H9 (cell line): ENCODE data around the gene PGS1. TPM values are rescaled to one million over a fixed set of nuclear protein-coding genes. Genes with fewer than 3 reads are reported as not detected.

Source experiments
- DNase-seq: peaks from one replicate; pipeline ENCODE4 v3.0.0-alpha.2; 2017
- H2AFZ ChIP-seq: one replicate; pipeline ENCODE4 v1.6.1; 2013; ENCODE audit warnings: mild to moderate bottlenecking, low read length, control low read depth, moderate library complexity
- H2AK5ac ChIP-seq: 2 replicates; pipeline ENCODE4 v1.6.1; 2013; ENCODE audit warnings: low read length, control low read depth, mixed read lengths; ENCODE audit not compliant: insufficient read length
- H2BK120ac ChIP-seq: one replicate; pipeline ENCODE4 v1.6.1; 2013; ENCODE audit warnings: low read depth, mild to moderate bottlenecking, low read length, control low read depth, inconsistent platforms; ENCODE audit not compliant: poor library complexity, severe bottlenecking
- H2BK12ac ChIP-seq: 2 replicates; pipeline ENCODE4 v1.6.1; 2013; ENCODE audit warnings: low read length, control low read depth, mixed read lengths, low read depth; ENCODE audit not compliant: insufficient read length
- H2BK15ac ChIP-seq: 2 replicates; pipeline ENCODE4 v1.6.1; 2013; ENCODE audit warnings: low read depth, low read length, control low read depth
- H2BK20ac ChIP-seq: one replicate; pipeline ENCODE4 v1.6.1; 2013; ENCODE audit warnings: low read depth, mild to moderate bottlenecking, low read length, control low read depth, inconsistent platforms; ENCODE audit not compliant: poor library complexity, severe bottlenecking
- H2BK5ac ChIP-seq: 2 replicates; pipeline ENCODE4 v1.6.1; 2013; ENCODE audit warnings: low read length, control low read depth, mixed read lengths; ENCODE audit not compliant: insufficient read length
- H3K14ac ChIP-seq: 2 replicates; pipeline ENCODE4 v1.6.1; 2013; ENCODE audit warnings: low read length, control low read depth; ENCODE audit not compliant: insufficient read depth
- H3K18ac ChIP-seq: 2 replicates; pipeline ENCODE4 v1.6.1; 2013; ENCODE audit warnings: low read depth, mild to moderate bottlenecking, mixed read lengths, low read length, control low read depth; ENCODE audit not compliant: insufficient read length
- H3K23ac ChIP-seq: 2 replicates; pipeline ENCODE4 v1.6.1; 2013; ENCODE audit warnings: low read length, control low read depth, mixed read lengths, low read depth; ENCODE audit not compliant: insufficient read length
- H3K23me2 ChIP-seq: 2 replicates; pipeline ENCODE4 v1.6.1; 2013; ENCODE audit warnings: low read depth, mild to moderate bottlenecking, mixed read lengths, low read length, control low read depth; ENCODE audit not compliant: insufficient read length, poor library complexity, severe bottlenecking
- H3K27ac ChIP-seq: 2 replicates; pipeline ENCODE4 v1.5.1; 2013; ENCODE audit warnings: low read length, control low read depth, mixed read lengths, low read depth; ENCODE audit not compliant: insufficient read length
- H3K27me3 ChIP-seq: 2 replicates; pipeline ENCODE4 v1.6.1; 2013; ENCODE audit warnings: low read length, control low read depth, inconsistent platforms; ENCODE audit not compliant: insufficient read depth
- H3K4ac ChIP-seq: 2 replicates; pipeline ENCODE4 v1.6.1; 2013; ENCODE audit warnings: low read depth, mild to moderate bottlenecking, control low read depth, inconsistent platforms, low read length, moderate library complexity
- H3K4me1 ChIP-seq: 2 replicates; pipeline ENCODE4 v1.6.1; 2013; ENCODE audit warnings: low read length, control low read depth, inconsistent platforms; ENCODE audit not compliant: insufficient read depth
- H3K4me2 ChIP-seq: 2 replicates; pipeline ENCODE4 v1.6.1; 2013; ENCODE audit warnings: low read length, control low read depth, mixed read lengths; ENCODE audit not compliant: insufficient read length, insufficient read depth
- H3K56ac ChIP-seq: 2 replicates; pipeline ENCODE4 v1.6.1; 2013; ENCODE audit warnings: low read depth, mild to moderate bottlenecking, mixed read lengths, low read length, control low read depth; ENCODE audit not compliant: insufficient read length
- H3K79me1 ChIP-seq: 2 replicates; pipeline ENCODE4 v1.6.1; 2013; ENCODE audit warnings: low read depth, mild to moderate bottlenecking, moderate library complexity, low read length, control low read depth, inconsistent platforms; ENCODE audit not compliant: insufficient read depth, poor library complexity, severe bottlenecking
- H3K79me2 ChIP-seq: 2 replicates; pipeline ENCODE4 v1.6.1; 2013; ENCODE audit warnings: low read length, control low read depth, inconsistent platforms; ENCODE audit not compliant: insufficient read depth
- H3K9ac ChIP-seq: 2 replicates; pipeline ENCODE4 v1.6.1; 2013; ENCODE audit warnings: low read length, control low read depth, mixed read lengths; ENCODE audit not compliant: insufficient read length; ENCODE audit errors: extremely low read depth
- H3K9me3 ChIP-seq: one replicate; pipeline ENCODE4 v1.6.1; 2013; ENCODE audit warnings: low read depth, low read length, inconsistent platforms; ENCODE audit not compliant: control insufficient read depth
- H3T11ph ChIP-seq: one replicate; pipeline ENCODE4 v1.6.1; 2013; ENCODE audit warnings: mild to moderate bottlenecking, low read length, control low read depth, inconsistent platforms
- H4K20me1 ChIP-seq: one replicate; pipeline ENCODE4 v1.6.1; 2013; ENCODE audit not compliant: control insufficient read depth, insufficient read length, insufficient read depth
- H4K5ac ChIP-seq: 2 replicates; pipeline ENCODE4 v1.6.1; 2013; ENCODE audit warnings: low read depth, mild to moderate bottlenecking, mixed read lengths, low read length, control low read depth; ENCODE audit not compliant: insufficient read length
- H4K8ac ChIP-seq: replicated peaks from 2 replicates; pipeline ENCODE4 v1.6.1; 2013; ENCODE audit warnings: low read length, control low read depth, mixed read lengths, low read depth; ENCODE audit not compliant: insufficient read length
- H4K91ac ChIP-seq: 2 replicates; pipeline ENCODE4 v1.6.1; 2013; ENCODE audit warnings: low read depth, mild to moderate bottlenecking, moderate library complexity, mixed read lengths, low read length, control low read depth; ENCODE audit not compliant: insufficient read length
- H3K27ac Mint-ChIP-seq, 3 experiments: 2 replicates in 2 of 3; 3 replicates in 1 of 3; pipeline ENCODE4 v1.8.0; 2020 to 2021; ENCODE audit warnings: mixed read lengths in 3 of 3, mild to moderate bottlenecking in 1 of 3, moderate library complexity in 1 of 3
- H3K27me3 Mint-ChIP-seq: 2 replicates; pipeline ENCODE4 v1.8.0; 2021; ENCODE audit warnings: low read depth, mild to moderate bottlenecking, moderate library complexity, mixed read lengths
- H3K36me3 Mint-ChIP-seq, 3 experiments: 2 replicates in 2 of 3; 3 replicates in 1 of 3; pipeline ENCODE4 v1.8.0; 2020 to 2021; ENCODE audit warnings: low read depth in 3 of 3, mixed read lengths in 3 of 3; ENCODE audit not compliant: insufficient read depth in 1 of 3
- H3K4me1 Mint-ChIP-seq, 2 experiments: 2 replicates each; pipeline ENCODE4 v1.8.0; 2020; ENCODE audit warnings: mixed read lengths in 2 of 2
- H3K4me3 Mint-ChIP-seq, 2 experiments: 2 replicates in 1 of 2; 3 replicates in 1 of 2; pipeline ENCODE4 v1.8.0; 2020 to 2021; ENCODE audit warnings: mild to moderate bottlenecking in 2 of 2, mixed read lengths in 2 of 2, moderate library complexity in 1 of 2
- H3K9me3 Mint-ChIP-seq, 2 experiments: 2 replicates in 1 of 2; 3 replicates in 1 of 2; pipeline ENCODE4 v1.8.0; 2020; ENCODE audit warnings: mild to moderate bottlenecking in 2 of 2, mixed read lengths in 2 of 2, moderate library complexity in 1 of 2
- WGBS: extraction: QIAGEN DNeasy Blood & Tissue Kit; methylation state at CpG from one replicate; pipeline ENCODE4 v1.1.7; 2013; ENCODE audit warnings: missing lambda C conversion rate, low lambda C conversion rate, mixed read lengths; ENCODE audit not compliant: insufficient read length; ENCODE audit errors: extremely low coverage; 5-methylcytosine and 5-hydroxymethylcytosine counted together
- total RNA-seq: library from RNA; stranded (reverse); gene quantifications from 2 replicates; pipeline ENCODE4 v1.2.1, GENCODE V29; 2021
- TF ChIP-seq, protein P1 (sequence below): fragments of 200-600 bp; sonication (generic); conservative IDR thresholded peaks from 3 replicates; pipeline ENCODE4 v1.8.0; 2021; ENCODE audit warnings: antibody characterized with exemption, mild to moderate bottlenecking

The PGS1 gene
- total RNA-seq, 1 experiment from 2014 or later = 45.7 TPM

DNA sequence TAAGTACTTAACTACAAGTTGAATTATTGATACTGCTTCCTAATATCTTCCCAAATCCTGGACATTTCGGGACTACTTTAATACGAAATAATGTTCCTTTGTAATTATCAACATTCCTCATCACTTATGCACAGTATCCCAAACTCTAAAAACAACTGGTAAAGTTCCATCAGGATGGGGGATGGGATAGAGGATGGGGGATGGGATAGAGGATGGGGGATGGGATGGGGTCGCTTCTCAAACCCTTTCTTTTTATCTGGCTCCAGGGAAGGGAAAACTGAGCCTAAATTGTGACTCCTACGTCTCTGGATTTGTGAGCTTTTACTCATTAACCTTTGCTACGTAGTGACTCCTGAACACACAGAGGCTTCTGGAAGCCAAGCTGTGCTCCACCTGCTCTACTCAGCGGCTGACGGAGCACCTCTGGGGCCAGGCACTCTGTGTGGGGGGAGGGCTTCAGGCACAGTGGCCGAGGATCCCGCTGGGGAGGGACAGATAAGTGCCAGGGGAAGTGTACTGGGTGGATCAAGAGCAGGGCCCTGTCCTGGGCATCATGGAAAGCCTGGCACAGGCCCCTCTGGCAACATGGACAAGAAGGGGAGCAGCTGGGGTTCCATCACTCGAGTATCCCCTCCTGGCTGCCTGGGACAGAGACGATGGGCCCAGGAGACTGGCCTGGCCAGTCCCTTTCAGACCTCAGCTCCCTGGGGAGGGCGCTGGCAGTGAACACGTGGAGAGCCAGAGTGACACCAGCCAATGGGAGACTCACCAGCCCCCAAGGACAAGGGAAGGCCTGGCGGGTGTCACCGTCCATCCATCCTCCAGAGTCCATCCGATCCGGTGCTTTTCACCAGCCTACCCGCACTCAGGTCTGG, 56.2 kb downstream of the PGS1 start:
- Histone ChIP-seq H2BK5ac (no peak overlapping the region), H3K79me1 (no peaks in the 10 kb centered on the region), H3K27ac (no peak overlapping the region), H4K5ac (no peak overlapping the region), H3K27me3 (no peaks in the 10 kb centered on the region), H3K18ac (no peak overlapping the region), H2BK12ac (no peak overlapping the region), H3K4me2 (no peak overlapping the region), H3K4ac (no peak overlapping the region), H3K23me2 (no peaks in the 10 kb centered on the region), H3T11ph (no peak overlapping the region), H3K56ac (no peak overlapping the region), H2BK120ac (no peak overlapping the region), H4K20me1 (no peaks in the 10 kb centered on the region), H3K14ac (no peak overlapping the region; the same call in 1 of the 2 replicates), H2AK5ac (no peak overlapping the region), H3K79me2 (no peaks in the 10 kb centered on the region), H2BK15ac (no peak overlapping the region), H2BK20ac (no peak overlapping the region), H2AFZ (no peak overlapping the region), H3K9me3 (no peaks in the 10 kb centered on the region), H3K4me1 (no peaks in the 10 kb centered on the region; the same call in none of the 2 replicates), H4K8ac (no peak overlapping the region), H4K91ac (no peak overlapping the region), H3K9ac (no peak overlapping the region), H3K23ac (no peak overlapping the region)
- Mint-ChIP-seq H3K36me3 (peaks cover under 1 to 6% (median 5%) of the 10 kb centered on the region in 3 experiments; a peak in 5 of 7 replicates), H3K27me3 (peaks cover 7% of the 10 kb centered on the region), H3K4me1 (peaks cover 17 to 30% of the 10 kb centered on the region in 2 experiments), H3K27ac (peak overlapping the region in 2 of 3 experiments; percentile 50 to 71; a peak in 3 of 7 replicates), H3K9me3 (peaks cover 10 to 13% of the 10 kb centered on the region in 2 experiments; a peak in 4 of 5 replicates), H3K4me3 (no peak overlapping the region)
- WGBS = no CpG with 5 or more reads among the region's 18 CpGs
- TF ChIP-seq, protein P1, sequence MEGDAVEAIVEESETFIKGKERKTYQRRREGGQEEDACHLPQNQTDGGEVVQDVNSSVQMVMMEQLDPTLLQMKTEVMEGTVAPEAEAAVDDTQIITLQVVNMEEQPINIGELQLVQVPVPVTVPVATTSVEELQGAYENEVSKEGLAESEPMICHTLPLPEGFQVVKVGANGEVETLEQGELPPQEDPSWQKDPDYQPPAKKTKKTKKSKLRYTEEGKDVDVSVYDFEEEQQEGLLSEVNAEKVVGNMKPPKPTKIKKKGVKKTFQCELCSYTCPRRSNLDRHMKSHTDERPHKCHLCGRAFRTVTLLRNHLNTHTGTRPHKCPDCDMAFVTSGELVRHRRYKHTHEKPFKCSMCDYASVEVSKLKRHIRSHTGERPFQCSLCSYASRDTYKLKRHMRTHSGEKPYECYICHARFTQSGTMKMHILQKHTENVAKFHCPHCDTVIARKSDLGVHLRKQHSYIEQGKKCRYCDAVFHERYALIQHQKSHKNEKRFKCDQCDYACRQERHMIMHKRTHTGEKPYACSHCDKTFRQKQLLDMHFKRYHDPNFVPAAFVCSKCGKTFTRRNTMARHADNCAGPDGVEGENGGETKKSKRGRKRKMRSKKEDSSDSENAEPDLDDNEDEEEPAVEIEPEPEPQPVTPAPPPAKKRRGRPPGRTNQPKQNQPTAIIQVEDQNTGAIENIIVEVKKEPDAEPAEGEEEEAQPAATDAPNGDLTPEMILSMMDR = no peak
- no peak for DNase-seq
